HG02610 (cell line): ENCODE data around the gene TMEM271.

Experiments used
- ATAC-seq: cut with Tn5 transposase; IDR thresholded peaks from one replicate; pipeline ENCODE4 v1.9.1; 2021; ENCODE audit warnings: mild to moderate bottlenecking, moderate library complexity; ENCODE audit not compliant: unreplicated experiment

Gene TMEM271

DNA sequence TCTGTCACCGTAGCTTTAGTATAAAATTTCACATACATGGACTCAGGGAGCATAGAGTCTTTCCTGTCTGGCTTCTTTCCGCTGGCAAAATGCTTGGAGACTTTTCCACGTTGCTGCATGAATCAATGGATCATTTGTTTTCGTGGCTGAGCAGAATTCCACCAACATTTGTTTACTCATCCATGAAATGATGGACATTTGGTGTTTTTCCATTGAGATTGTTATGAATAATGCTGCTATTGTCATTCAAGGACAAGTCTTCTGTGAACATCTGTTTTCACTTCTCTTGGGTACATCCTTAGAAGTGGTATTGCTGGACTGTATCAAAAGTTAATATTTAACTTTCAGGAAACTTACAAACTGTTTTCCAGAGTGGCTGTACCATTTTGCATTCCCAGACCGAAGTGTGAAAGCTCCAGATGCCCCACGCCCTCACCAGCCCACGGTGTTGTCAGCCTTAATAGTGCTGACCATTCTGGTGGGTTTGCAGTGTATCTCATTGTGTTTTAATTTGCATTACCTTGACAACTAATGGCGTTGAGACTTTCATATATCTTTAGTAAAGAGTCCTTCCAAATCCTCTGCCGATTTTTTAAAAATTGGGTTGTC is 5.8 kb upstream of the TMEM271 start:
- no peak for ATAC-seq

GRCh38 chr4:581181-581580 is 5.1 kb upstream of the TMEM271 start:
- ATAC-seq = no peak

GRCh38 chr4:579543-580175 is 3.6 kb upstream of the TMEM271 start:
- no peak for ATAC-seq

GRCh38 chr4:578451-579443 is 2.7 kb upstream of the TMEM271 start:
- no peak for ATAC-seq

DNA sequence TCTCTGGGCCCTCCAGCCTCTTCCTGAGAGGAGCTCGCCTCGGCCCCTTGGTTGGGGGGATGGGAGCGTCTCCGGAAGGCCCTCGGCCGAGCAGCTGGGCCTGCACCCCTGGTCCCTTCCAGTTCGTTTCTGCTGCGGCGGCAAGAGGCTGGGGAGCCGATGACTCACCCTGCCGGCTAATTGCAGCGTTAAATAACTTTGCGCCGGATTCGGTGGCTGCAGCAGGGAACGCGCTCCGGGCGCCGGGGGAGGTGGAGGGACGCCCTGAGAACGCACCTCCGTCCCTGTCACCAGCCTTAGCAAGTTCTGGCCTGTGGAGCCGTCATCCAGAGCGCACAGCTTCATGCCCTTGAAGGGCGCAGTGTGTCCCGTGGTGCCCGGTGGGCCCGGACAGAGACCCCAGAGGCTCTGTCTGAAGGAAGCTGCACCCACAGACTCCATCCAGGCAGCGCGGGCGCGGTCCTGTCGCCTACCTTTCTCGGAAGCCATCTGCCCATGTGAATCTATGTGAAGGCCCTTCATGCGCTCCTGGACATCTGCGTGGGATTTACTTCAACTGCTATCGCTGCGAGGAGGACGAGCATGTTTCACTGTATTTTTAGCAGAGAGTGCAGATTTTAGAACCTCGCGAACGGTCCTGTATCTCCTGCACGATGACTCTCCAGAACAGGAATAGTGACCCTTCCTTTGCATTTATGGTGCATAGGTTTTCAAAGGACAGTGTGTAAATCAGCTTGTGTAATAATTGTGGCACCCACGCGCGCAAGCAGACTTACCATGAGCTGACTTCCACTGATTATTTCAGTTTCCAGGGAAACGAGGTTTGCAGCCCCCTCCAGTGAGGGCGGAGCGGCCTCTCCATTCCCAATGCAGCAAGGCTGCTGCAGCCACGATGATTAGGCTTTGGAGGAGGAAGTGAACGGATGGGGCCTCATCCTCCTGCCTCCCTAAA is 1.7 kb upstream of the TMEM271 start:
- no peak for ATAC-seq

DNA sequence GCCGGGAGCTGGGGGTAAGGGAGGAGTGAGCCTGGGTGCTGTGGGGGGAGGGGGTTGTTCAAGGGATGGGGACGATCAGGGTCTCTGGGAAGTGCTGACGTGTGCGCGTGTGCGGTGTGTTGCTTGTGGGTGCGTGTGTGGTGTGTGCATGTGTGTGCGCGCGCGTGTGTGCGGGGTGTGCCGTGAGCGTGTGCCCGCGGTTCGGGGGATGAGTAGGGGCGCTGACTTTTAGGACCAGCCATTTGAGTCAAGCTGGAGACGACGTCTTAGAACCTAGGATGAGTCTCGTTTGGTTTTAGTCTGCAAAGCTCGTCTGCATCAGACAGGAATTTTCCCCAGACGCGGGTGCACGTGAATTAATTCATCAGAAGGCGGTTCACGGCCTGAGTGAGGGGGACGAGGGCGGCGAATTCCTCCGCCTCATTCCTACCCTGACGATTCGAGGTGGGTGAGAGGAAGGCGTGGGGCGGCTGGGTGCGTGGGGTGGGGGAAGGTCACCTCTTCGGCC is 950 bp upstream of the TMEM271 start:
- no peak for ATAC-seq

- ATAC-seq = no peak
Measured at GRCh38 chr4:575281-576141, 584 bp downstream of the TMEM271 start.

- ATAC-seq = no peak
Measured at GRCh38 chr4:574346-575161, 1.5 kb downstream of the TMEM271 start.

- ATAC-seq = no peak
Measured at GRCh38 chr4:573122-573892, 2.8 kb downstream of the TMEM271 start.

GRCh38 chr4:572594-572993 is 3.5 kb downstream of the TMEM271 start:
- no peak for ATAC-seq

DNA sequence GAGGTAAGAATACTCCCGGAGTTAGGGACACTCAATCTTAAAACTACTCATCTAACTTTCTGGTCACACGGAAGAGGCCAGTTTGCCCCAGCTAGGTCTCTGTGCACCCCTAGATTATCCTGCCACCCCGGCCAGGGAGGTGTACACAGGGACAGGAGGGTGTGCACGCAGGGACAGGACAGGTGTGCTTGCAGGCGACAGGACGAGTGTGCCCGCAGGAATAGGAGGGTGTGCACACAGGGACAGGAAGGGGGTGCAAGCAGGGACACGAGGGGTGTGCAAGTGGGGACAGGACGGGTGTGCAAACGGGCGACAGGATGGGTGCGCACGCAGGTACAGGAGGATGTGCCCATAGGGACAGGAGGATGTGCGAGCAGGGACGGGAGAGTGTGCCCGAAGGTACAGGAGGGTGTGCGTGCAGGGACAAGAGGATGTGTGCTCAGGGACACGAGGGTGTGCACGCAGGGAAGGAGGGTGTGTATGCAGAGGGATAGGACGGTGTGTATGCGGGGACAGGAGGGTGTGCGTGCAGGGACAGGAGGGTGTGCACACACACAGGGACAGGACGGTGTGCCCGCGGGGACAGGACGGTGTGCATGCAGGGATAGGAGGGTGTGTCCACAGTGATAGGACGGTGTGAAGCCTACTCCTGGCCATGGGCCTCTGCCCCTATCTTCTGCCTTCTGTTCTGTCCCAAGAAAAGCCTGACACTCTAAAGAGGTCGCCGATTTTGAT is 4.1 kb downstream of the TMEM271 start:
- no peak for ATAC-seq

- no peak for ATAC-seq
Measured at GRCh38 chr4:570754-571153, 5.3 kb downstream of the TMEM271 start.

- ATAC-seq = no peak
Measured at GRCh38 chr4:569958-570667, 6.0 kb downstream of the TMEM271 start.

DNA sequence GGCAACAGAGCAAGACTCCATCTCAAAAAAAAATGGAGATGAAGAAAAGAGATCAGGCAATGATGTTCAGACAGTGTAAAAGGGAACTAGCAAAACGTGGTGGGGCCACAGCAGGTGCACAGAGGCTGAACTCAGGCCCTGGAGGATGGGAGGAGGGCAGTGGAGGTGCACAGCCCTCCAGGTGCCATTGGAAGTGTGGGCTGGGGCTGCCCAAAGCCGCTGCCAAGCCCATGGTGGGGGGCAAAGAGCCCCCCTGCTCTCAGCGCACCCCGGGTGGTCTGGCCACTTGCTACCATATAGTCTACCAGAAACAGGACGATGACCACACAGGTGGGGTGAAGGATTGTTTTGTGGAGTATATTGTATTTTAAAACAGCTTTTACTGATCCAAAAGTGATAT is 7.1 kb downstream of the TMEM271 start:
- ATAC-seq = no peak

GRCh38 chr4:568351-568652 is 7.8 kb downstream of the TMEM271 start:
- ATAC-seq = no peak

GRCh38 chr4:567457-568350 is 8.4 kb downstream of the TMEM271 start:
- no peak for ATAC-seq
